Mucosa of stomach (tissue), 1 donor: ENCODE results near the gene CSRNP3.

Experiments used
- H3K27me3 ChIP-seq: one replicate; pipeline ENCODE4 v1.7.0; 2013; ENCODE audit warnings: mild to moderate bottlenecking, low read length; ENCODE audit not compliant: control insufficient read depth, insufficient read depth
- H3K36me3 ChIP-seq: one replicate; pipeline ENCODE4 v1.7.0; 2013; ENCODE audit warnings: low read length; ENCODE audit not compliant: control insufficient read depth, insufficient read depth
- H3K4me1 ChIP-seq: one replicate; pipeline ENCODE4 v1.7.0; 2013; ENCODE audit warnings: mild to moderate bottlenecking, low read length; ENCODE audit not compliant: control insufficient read depth, insufficient read depth
- H3K4me3 ChIP-seq: one replicate; pipeline ENCODE4 v1.7.0; 2013; ENCODE audit warnings: low read length
- H3K9ac ChIP-seq: one replicate; pipeline ENCODE4 v1.7.0; 2013; ENCODE audit warnings: mild to moderate bottlenecking, low read length, moderate library complexity
- H3K9me3 ChIP-seq: one replicate; pipeline ENCODE4 v1.7.0; 2013; ENCODE audit warnings: mild to moderate bottlenecking, low read length, moderate library complexity; ENCODE audit not compliant: control insufficient read depth
- donor health status: Pancreatic carcinoma.

CSRNP3 gene

DNA sequence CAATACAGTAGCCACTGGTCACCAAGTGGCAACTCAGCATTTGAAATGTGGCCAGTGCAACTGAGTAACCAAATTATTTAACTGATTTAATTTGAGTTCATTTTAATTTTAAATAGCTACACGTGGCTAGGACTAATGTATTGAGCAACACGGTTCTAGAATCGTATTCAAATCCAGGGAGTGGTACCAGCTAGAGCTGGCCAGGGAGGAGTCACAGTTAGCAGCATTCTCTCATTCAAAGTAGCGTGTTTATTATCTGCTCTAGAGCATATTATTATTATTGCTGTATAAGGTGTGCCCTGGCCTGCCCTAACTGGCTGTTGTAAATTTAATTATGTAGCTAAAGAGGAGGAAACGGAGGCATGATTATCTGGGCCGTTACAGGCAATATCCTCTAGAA is 231.6 kb downstream of the CSRNP3 start:
- H3K27me3 ChIP-seq: no peaks in the 10 kb centered on the region
- H3K9ac ChIP-seq: no peak overlapping the region
- H3K4me3 ChIP-seq: no peak overlapping the region
- no peaks in the 10 kb centered on the region for H3K4me1 ChIP-seq
- H3K36me3 ChIP-seq: no peaks in the 10 kb centered on the region
- no peaks in the 10 kb centered on the region for H3K9me3 ChIP-seq

- Histone ChIP-seq H3K4me3 (no peak overlapping the region), H3K27me3 (no peaks in the 10 kb centered on the region), H3K4me1 (no peaks in the 10 kb centered on the region), H3K36me3 (no peaks in the 10 kb centered on the region), H3K9ac (no peak overlapping the region), H3K9me3 (no peaks in the 10 kb centered on the region)
These were observed 237.5 kb downstream of the CSRNP3 start for GRCh38 chr2:165706960-165707487.

GRCh38 chr2:165716091-165716490 is 246.6 kb downstream of the CSRNP3 start:
- H3K4me1 ChIP-seq: no peaks in the 10 kb centered on the region
- no peak overlapping the region for H3K9ac ChIP-seq
- no peak overlapping the region for H3K4me3 ChIP-seq
- no peaks in the 10 kb centered on the region for H3K9me3 ChIP-seq
- no peaks in the 10 kb centered on the region for H3K27me3 ChIP-seq
- H3K36me3 ChIP-seq: no peaks in the 10 kb centered on the region

DNA sequence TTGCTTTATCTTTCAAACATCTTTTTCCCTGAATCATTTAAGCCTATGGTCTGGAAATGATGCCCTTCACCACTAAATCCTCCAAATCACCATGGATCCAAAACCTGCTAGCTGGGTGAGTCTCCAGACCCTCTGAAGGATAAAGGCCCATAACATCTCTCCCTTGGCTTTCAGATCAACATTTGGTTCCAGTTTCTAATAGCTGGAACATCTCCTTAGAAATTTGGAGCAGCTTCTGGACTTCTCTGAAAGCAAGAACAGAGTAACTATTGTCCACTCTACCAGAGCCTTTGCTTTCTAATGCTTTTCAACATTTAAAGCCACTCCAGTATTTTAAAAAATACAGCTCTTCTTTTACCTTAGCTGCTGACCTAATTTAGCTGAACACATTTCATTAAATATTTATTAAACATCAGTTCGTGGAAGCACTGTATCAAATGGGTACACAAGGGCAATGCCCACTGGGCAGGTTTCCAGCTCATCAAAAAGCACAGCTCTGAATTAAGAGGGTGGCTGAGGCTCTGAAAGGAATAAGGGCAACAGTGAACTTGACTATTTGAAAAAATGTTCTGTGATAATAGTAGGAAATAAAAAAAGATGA is 249.2 kb downstream of the CSRNP3 start:
- Histone ChIP-seq H3K9ac (no peak overlapping the region), H3K9me3 (no peaks in the 10 kb centered on the region), H3K4me1 (no peaks in the 10 kb centered on the region), H3K36me3 (no peaks in the 10 kb centered on the region), H3K4me3 (no peak overlapping the region), H3K27me3 (no peaks in the 10 kb centered on the region)

- H3K36me3 ChIP-seq: no peaks in the 10 kb centered on the region
- no peak overlapping the region for H3K4me3 ChIP-seq
- no peak overlapping the region for H3K9ac ChIP-seq
- no peaks in the 10 kb centered on the region for H3K9me3 ChIP-seq
- no peaks in the 10 kb centered on the region for H3K4me1 ChIP-seq
- no peaks in the 10 kb centered on the region for H3K27me3 ChIP-seq
These were observed 251.0 kb downstream of the CSRNP3 start for GRCh38 chr2:165720511-165720910.

DNA sequence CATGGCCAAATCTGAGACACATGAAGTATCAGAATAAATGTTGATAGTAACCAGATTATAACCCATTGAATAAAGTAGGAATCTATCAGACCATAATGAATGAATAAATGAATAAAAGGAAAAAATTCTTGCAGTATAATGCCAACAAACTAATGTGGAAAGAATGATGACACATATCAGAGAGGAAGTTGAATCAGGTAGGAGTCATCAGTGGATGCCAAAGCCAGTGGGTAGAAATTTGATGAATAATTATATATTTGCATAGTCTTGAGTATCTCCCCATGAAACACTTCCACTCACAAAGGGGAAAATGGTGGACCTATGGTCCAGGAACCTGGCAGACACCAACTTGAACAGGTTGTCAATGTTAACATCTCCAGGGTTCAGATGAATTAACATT is 255.9 kb downstream of the CSRNP3 start:
- Histone ChIP-seq H3K4me3 (no peak overlapping the region), H3K36me3 (no peaks in the 10 kb centered on the region), H3K9ac (no peak overlapping the region), H3K27me3 (no peaks in the 10 kb centered on the region), H3K4me1 (no peaks in the 10 kb centered on the region), H3K9me3 (no peaks in the 10 kb centered on the region)
